ENCODE data around the gene IMMP2L.

- TF ChIP-seq CTCF (IDR thresholded peaks at IDR 0.05) (no peak), POLR2A (IDR thresholded peaks at IDR 0.05) (no peak)
Observed at GRCh38 chr7:111229916-111230315, 332.4 kb downstream of the IMMP2L start.

Measured in right lobe of liver (tissue), 4 donors.